GM23338 (cell line): ENCODE results near the gene COL6A3. TPM values are rescaled to one million over a fixed set of nuclear protein-coding genes. Genes with fewer than 3 reads are reported as not detected.

Source experiments
- ATAC-seq: fragments of 200-7000 bp; cut with Tn5 transposase; 3 replicates; pipeline ENCODE4 v1.9.1; 2020
- DNase-seq: peaks from one replicate; pipeline ENCODE4 v3.0.0-alpha.2; 2015; ENCODE audit warnings: low spot score
- H2AFZ ChIP-seq: fragments of 200-600 bp; sonication (generic); 2 replicates; pipeline ENCODE4 v1.8.0; 2016; ENCODE audit warnings: antibody characterized with exemption, mild to moderate bottlenecking, moderate library complexity
- H3F3A ChIP-seq: fragments of 200-600 bp; sonication (generic); replicated peaks from 2 replicates; pipeline ENCODE4 v1.8.0; 2017; ENCODE audit warnings: antibody characterized with exemption, mixed run types, low read depth
- H3K27ac ChIP-seq: fragments of 200-600 bp; sonication (generic); 2 replicates; pipeline ENCODE4 v1.6.1; 2016; ENCODE audit warnings: low read depth
- H3K27me3 ChIP-seq: fragments of 200-600 bp; sonication (generic); 2 replicates; pipeline ENCODE4 v1.8.0; 2016; ENCODE audit warnings: mild to moderate bottlenecking, mixed run types, moderate library complexity; ENCODE audit not compliant: insufficient read depth
- H3K36me3 ChIP-seq: fragments of 200-600 bp; sonication (generic); 2 replicates; pipeline ENCODE4 v1.8.0; 2016; ENCODE audit warnings: mild to moderate bottlenecking; ENCODE audit not compliant: insufficient read depth
- H3K4me1 ChIP-seq: fragments of 200-600 bp; sonication (generic); 2 replicates; pipeline ENCODE4 v1.8.0; 2016; ENCODE audit warnings: mild to moderate bottlenecking, moderate library complexity; ENCODE audit not compliant: insufficient read depth
- H3K4me2 ChIP-seq: fragments of 200-600 bp; sonication (generic); 2 replicates; pipeline ENCODE4 v1.7.1; 2017; ENCODE audit warnings: mixed run types
- H3K4me3 ChIP-seq: fragments of 200-600 bp; sonication (generic); 2 replicates; pipeline ENCODE4 v1.6.1; 2016; ENCODE audit warnings: mixed run types
- H3K79me2 ChIP-seq: fragments of 200-600 bp; sonication (generic); replicated peaks from 2 replicates; pipeline ENCODE4 v1.8.0; 2017; ENCODE audit warnings: mild to moderate bottlenecking; ENCODE audit not compliant: insufficient read depth
- H3K9me2 ChIP-seq: fragments of 200-600 bp; sonication (generic); 2 replicates; pipeline ENCODE4 v1.8.0; 2017; ENCODE audit not compliant: insufficient read depth
- H4K20me1 ChIP-seq: fragments of 200-600 bp; sonication (generic); replicated peaks from 2 replicates; pipeline ENCODE4 v1.8.0; 2017; ENCODE audit warnings: mild to moderate bottlenecking; ENCODE audit not compliant: insufficient read depth
- H3K27ac Mint-ChIP-seq: 2 replicates; pipeline ENCODE4 v1.8.0; 2020; ENCODE audit warnings: inconsistent platforms, mild to moderate bottlenecking, moderate library complexity, mixed read lengths
- H3K27me3 Mint-ChIP-seq: 3 replicates; pipeline ENCODE4 v1.8.0; 2022; ENCODE audit warnings: low read depth, mild to moderate bottlenecking, moderate library complexity, mixed read lengths, inconsistent platforms; ENCODE audit not compliant: insufficient read depth, poor library complexity
- H3K36me3 Mint-ChIP-seq: 3 replicates; pipeline ENCODE4 v1.8.0; 2021; ENCODE audit warnings: low read depth, mild to moderate bottlenecking, inconsistent platforms, moderate library complexity, mixed read lengths
- H3K4me1 Mint-ChIP-seq: 3 replicates; pipeline ENCODE4 v1.8.0; 2020; ENCODE audit warnings: mild to moderate bottlenecking, inconsistent platforms, mixed read lengths
- H3K4me3 Mint-ChIP-seq: 3 replicates; pipeline ENCODE4 v1.8.0; 2021; ENCODE audit warnings: moderate library complexity, mild to moderate bottlenecking, inconsistent platforms, mixed read lengths
- H3K9me3 Mint-ChIP-seq: 3 replicates; pipeline ENCODE4 v1.8.0; 2020; ENCODE audit warnings: moderate library complexity, mild to moderate bottlenecking, inconsistent platforms, mixed read lengths
- CREB1 ChIP-seq: fragments of 250-450 bp; sonication (Bioruptor Pico); IDR thresholded peaks from 2 replicates; pipeline ENCODE4 v1.5.0; 2020; ENCODE audit warnings: low read depth, mild to moderate bottlenecking, moderate library complexity
- CTCF ChIP-seq, 2 experiments: fragments of 200-600 bp in 1 of 2; sonication (generic) in 1 of 2; conservative IDR thresholded peaks; 2 replicates each; pipeline versions ENCODE4 v1.5.1 to v1.6.1; 2016 to 2017; ENCODE audit warnings: antibody characterized with exemption in 2 of 2, low read depth in 2 of 2, mild to moderate bottlenecking in 2 of 2, moderate library complexity in 1 of 2
- ETS1 ChIP-seq: IDR thresholded peaks from 2 replicates; pipeline ENCODE4 v1.6.1; 2016; ENCODE audit warnings: antibody characterized with exemption
- EZH2 ChIP-seq: fragments of 200-600 bp; sonication (generic); IDR thresholded peaks from one replicate; pipeline ENCODE4 v1.8.0; 2017; ENCODE audit warnings: antibody characterized with exemption, mild to moderate bottlenecking, low read depth; ENCODE audit not compliant: unreplicated experiment
- EZH2phosphoT487 ChIP-seq: fragments of 200-600 bp; sonication (generic); IDR thresholded peaks from one replicate; pipeline ENCODE4 v1.8.1; 2018; ENCODE audit warnings: antibody characterized with exemption; ENCODE audit not compliant: unreplicated experiment
- JUNB ChIP-seq: IDR thresholded peaks from one replicate; pipeline ENCODE4 v1.6.1; 2016; ENCODE audit warnings: antibody characterized with exemption; ENCODE audit not compliant: unreplicated experiment
- NANOG ChIP-seq: IDR thresholded peaks from 2 replicates; pipeline ENCODE4 v1.6.1; 2016; ENCODE audit warnings: antibody characterized with exemption, borderline replicate concordance
- POLR2AphosphoS5 ChIP-seq: IDR thresholded peaks from 2 replicates; pipeline ENCODE4 v1.6.1; 2016; ENCODE audit warnings: antibody characterized with exemption, low read depth
- REST ChIP-seq: IDR thresholded peaks from one replicate; pipeline ENCODE4 v1.6.1; 2018; ENCODE audit warnings: antibody characterized with exemption; ENCODE audit not compliant: unreplicated experiment
- STAT1 ChIP-seq: IDR thresholded peaks from one replicate; pipeline ENCODE4 v1.6.1; 2016; ENCODE audit warnings: antibody characterized with exemption; ENCODE audit not compliant: unreplicated experiment
- ZNF114 ChIP-seq: fragments of 250-450 bp; sonication (Bioruptor Pico); IDR thresholded peaks from 2 replicates; pipeline ENCODE4 v1.5.0; 2020; ENCODE audit warnings: mild to moderate bottlenecking, moderate library complexity
- ZNF331 ChIP-seq: fragments of 250-450 bp; sonication (Bioruptor Pico); IDR thresholded peaks from 2 replicates; pipeline ENCODE4 v1.5.0; 2020; ENCODE audit warnings: low read depth, mild to moderate bottlenecking, moderate library complexity
- polyA plus RNA-seq: library from polyadenylated mRNA; unstranded; fragments of >200 nt; fragmentation: Nextera tagmentation; extraction: Ambion mirVana; gene quantifications from 2 replicates; pipeline ENCODE4 v1.2.1, GENCODE V29; 2016
- total RNA-seq: library from RNA; depleted of rRNA; stranded (reverse); fragments of >200 nt; shearing (Covaris generic); gene quantifications from 2 replicates; pipeline ENCODE4 v1.2.3, GENCODE V29; 2014

The COL6A3 gene
- total and polyA plus RNA-seq, 2 experiments from 2014 or later, result 1.2 to 7.3 TPM

GRCh38 chr2:237290261-237290660 is 123.7 kb downstream of the COL6A3 start:
- ATAC-seq, result no peak
- no peak overlapping the region for H3K4me2 ChIP-seq
- Mint-ChIP-seq H3K36me3 (no peaks in the 10 kb centered on the region), H3K4me1 (peaks cover 6% of the 10 kb centered on the region), H3K27ac (no peak overlapping the region), H3K4me3 (no peak overlapping the region), H3K9me3 (peaks cover 2% of the 10 kb centered on the region; the same call in 1 of the 3 replicates), H3K27me3 (no peaks in the 10 kb centered on the region)
- H3K9me2 ChIP-seq, result peaks cover 13% of the 10 kb centered on the region
- H3K79me2 ChIP-seq, result no peaks in the 10 kb centered on the region
- no peaks in the 10 kb centered on the region for H3K36me3 ChIP-seq
- no peaks in the 10 kb centered on the region for H4K20me1 ChIP-seq
- no peak overlapping the region for H3K27ac ChIP-seq
- peaks cover 8% of the 10 kb centered on the region for H3K4me1 ChIP-seq
- no peaks in the 10 kb centered on the region for H3F3A ChIP-seq
- H2AFZ ChIP-seq, result no peak overlapping the region
- no peak overlapping the region for H3K4me3 ChIP-seq
- TF ChIP-seq REST (no peak), ZNF331 (CRISPR knock-in tag) (no peak), ETS1 (no peak), POLR2AphosphoS5 (no peak), JUNB (no peak), CTCF (conservative IDR thresholded peaks at IDR 0.05; ENCODE audit: low read depth in 2 of 2) (no peak), EZH2 (no peak), NANOG (no peak), ZNF114 (CRISPR knock-in tag) (no peak), STAT1 (no peak), EZH2phosphoT487 (no peak), CREB1 (no peak)
- no peaks in the 10 kb centered on the region for H3K27me3 ChIP-seq
- no peak for DNase-seq
